Measurements from ENCODE around the gene PARD3.

DNA sequence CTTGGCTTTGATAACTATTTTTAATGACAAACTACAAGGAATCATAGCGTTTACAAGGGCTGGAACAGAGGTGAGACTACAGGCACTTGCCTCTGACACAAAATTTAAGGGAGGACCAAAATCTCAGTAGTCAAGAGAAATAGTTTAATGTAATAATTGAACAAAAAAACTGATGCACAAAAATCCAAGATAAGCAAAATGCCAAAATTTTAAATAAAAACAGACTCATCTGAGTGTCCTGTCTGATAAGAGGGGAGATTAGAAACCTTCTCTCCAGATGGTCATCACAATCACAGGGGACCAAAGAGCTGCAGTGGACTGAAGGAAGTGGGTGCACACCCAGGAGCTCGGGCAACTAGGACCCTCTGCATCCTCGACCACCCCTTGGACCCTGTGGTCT, 70.5 kb downstream of the PARD3 start:
- TF ChIP-seq, protein P1, sequence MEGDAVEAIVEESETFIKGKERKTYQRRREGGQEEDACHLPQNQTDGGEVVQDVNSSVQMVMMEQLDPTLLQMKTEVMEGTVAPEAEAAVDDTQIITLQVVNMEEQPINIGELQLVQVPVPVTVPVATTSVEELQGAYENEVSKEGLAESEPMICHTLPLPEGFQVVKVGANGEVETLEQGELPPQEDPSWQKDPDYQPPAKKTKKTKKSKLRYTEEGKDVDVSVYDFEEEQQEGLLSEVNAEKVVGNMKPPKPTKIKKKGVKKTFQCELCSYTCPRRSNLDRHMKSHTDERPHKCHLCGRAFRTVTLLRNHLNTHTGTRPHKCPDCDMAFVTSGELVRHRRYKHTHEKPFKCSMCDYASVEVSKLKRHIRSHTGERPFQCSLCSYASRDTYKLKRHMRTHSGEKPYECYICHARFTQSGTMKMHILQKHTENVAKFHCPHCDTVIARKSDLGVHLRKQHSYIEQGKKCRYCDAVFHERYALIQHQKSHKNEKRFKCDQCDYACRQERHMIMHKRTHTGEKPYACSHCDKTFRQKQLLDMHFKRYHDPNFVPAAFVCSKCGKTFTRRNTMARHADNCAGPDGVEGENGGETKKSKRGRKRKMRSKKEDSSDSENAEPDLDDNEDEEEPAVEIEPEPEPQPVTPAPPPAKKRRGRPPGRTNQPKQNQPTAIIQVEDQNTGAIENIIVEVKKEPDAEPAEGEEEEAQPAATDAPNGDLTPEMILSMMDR (IDR thresholded peaks at IDR 0.05) = no peak
- TF ChIP-seq POLR2A (IDR thresholded peaks at IDR 0.05) (no peak), EP300 (IDR thresholded peaks at IDR 0.05) (no peak)
